DMS79 treated with DMSO at 0.1 percent for 48 hours (cell line): ENCODE measurements around the gene GNPNAT1.

Experiments used
- DNase-seq: peaks from one replicate; lab custom pipeline; 2025; lab: John Stamatoyannopoulos, UW

GNPNAT1 gene

DNA sequence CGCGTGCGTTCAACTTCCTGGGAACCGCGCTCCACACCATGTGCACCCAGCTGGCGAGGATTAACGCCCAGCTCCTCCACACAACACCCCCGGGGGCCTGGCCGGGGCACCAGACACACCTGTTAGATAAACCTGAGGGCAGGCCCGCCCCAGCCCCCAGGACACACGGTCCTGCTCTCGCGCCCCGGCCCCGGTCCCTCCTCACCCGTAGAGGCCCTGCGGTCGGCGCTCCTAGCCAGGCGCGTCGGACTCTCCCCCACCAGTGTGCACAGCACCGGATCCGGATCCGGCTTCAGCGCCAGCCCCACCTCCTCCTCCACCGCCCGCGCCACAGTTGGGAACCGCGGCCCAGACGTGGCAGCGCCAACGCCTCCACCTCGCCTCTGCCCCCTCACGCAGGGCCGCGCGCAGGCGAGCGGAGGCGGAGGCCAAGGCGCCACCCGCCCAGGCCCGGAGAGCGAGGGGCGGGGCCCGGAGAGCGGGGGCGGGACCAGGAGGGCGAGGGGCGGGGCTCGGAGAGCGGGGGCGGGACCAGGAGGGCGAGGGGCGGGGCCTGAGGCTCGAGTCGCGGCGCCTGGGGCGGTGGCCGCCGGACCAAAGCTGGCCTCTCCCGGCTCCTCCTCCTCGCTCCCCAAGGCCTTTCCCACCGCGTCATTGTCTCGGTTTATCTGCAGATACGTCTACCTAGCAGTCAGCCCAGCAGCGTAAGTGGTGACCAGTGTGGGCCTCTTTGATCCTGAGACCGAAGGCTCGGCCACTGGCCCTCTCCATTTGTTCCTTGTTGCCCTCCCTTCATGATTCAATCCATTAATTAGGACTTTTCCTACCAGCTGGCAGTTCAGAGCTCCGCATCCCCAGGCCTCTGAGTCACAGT is at the start of gene GNPNAT1:
Gene GNPNAT1 (minus strand): TSS at position 385 of the 874 bp plus-strand sequence. CDS start 6,957 bp downstream, outside the sequence.
- DNase-seq: peak; percentile 69

DNA sequence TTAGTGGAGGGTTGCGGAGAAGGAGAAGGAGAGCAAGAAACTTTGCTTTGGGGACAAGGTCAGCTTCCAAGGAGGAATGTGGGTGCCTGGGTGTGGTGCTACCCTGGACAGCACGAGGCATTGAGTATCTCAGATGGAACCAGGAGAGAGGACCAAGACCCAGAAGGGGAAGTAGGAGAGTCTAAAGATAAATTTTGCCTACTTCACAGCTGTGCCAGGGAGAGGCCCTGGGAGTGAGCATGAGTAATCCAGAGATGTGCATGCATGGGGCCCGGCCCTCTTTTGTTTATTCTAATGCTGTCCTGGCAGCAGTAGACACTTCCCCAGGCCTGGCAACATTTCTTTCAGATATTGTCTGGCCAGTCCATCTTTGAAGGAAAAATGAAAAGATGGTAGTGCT is 49.5 kb upstream of the GNPNAT1 start:
- no peak for DNase-seq

DNA sequence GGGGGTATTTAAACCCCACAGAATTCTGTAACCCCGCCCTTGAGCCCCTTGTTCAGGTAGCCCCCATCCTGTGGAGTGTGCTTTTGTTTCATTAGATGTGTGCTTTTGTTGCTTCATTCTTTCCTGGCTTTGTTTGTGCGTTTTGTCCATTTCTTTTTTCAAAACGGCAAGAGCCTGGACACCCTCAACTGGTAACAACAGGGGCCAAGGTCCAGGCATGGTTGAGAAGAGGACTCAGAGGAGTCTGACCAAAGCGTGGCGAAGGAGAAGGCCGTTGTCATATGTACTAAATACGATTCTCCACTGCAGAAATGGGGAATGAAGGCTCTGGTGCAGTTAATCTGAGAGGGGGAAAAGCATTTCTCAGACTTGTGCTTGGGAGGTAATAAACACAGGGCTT is 46.0 kb upstream of the GNPNAT1 start:
- DNase-seq: no peak

DNA sequence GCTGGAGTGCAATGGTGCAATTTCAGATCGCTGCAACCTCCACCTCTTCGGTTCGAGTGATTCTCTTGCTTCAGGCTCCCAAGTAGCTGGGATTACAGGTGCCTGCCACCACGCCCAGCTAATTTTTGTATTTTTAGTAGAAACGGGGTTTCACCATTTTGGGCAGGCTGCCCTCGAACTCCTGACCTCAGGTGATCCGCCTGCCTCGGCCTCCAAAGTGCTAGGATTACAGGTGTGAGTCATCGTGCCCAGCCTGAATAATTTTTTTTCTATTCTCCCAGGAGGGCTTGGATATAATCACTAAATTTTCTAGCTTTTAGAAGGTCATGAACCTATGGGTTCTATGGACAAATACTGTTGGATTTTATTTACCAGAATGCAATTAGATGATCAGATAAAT is 44.7 kb upstream of the GNPNAT1 start:
- DNase-seq: no peak

DNA sequence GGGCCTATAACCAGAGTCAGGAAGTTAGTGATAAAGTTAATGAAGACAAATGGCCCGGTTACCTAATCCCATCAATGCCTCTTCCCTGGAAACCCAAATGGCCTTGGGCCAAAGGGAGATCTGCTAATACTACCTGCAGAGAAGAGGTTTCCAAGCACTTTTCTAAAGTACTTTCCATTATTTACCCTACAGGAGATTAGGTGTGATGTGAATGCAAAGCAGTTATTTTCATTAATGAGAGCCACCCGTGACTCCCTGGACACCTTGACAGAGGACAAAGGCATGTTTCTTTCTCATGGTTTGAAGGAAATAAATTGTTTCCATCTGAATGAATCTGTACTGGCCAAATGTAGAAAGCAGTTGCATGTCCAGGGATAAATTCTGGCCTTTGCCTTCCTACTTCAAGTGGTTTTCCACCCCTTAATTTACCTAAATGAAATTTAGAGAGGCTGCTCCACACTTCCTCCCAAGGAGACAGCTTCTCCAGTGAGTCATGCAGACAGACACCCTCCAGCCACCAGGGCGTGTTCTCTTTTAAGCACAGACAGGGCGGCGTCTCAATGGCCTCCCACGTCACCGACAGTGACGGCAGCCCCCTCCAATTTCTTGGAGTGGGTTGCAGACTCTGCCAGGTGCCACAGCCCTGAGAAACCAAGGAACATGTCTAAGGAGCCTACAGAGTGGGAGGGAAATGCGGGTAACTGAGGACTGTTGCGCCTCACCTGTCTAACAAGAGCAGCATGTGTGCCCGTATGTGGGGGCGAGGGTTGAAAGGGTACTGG is 43.9 kb upstream of the GNPNAT1 start:
- DNase-seq: peak; percentile 95

DNA sequence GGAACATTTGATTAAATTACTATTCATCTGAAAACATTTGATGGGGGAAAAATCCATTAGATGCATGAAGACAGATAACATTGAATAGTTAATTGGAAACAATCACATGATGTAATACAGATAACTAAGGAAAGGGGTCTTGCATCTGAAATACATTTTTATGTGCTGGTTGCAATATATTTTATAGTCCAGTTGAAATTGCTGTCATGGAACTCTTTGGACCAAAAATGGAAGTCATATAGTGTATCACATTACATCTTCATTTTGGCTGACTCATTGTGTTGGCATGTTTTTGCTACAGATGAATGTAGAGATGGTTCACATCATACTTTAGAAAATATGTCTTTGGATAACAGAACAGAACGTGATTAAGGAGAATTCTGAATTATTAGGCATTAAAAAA is 43.0 kb upstream of the GNPNAT1 start:
- DNase-seq: peak; percentile 41

DNA sequence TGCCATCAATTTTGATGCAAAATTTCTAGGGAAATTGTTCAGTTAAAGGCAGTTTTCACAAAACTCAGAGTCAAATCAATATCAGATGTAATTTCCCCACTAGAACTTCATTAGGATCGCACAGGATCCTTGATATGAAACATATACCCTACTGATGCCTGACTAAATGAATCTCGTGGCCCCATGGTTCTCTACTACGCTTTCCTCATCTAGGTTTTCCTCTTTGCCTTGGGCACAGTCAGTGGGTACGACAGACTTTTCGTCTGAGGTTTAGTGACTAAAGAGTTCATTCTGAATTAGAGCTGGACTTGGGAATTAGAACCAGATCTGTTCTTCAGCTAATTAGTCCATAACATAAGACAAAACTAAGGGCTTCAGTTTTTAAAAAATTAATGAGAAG is 42.5 kb upstream of the GNPNAT1 start:
- DNase-seq: no peak

DNA sequence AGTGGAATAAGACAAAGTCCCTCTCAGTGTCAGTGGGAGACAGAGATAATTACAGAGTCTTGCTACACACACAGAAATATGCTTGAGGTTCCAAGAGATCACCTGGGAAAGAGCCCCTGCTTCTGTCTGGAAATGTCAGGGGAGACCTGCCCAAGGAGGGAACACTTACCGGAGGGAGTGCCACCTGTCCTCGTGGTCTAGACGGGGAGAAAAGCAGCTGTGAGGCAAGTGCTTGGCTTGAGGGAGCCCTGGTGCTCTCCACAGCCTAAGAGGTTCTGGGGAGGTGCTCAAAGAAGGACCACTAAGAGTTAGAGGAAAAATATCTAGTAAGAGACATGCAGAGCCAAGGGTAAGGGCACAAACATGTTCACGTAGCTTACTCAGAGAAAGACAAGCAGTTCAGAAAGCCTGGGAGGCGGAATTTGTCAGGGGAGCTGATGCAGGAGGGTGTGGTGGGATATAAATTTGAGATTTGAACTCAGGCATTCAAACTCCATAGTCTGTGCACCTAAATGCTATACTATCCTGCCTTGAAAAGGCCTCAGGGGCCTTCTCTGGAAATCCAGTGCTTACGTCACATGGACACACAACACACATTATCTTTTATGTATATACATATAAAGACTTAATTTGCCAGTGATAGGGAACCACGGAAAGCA is 38.2 kb upstream of the GNPNAT1 start:
- DNase-seq: peak; percentile 97

DNA sequence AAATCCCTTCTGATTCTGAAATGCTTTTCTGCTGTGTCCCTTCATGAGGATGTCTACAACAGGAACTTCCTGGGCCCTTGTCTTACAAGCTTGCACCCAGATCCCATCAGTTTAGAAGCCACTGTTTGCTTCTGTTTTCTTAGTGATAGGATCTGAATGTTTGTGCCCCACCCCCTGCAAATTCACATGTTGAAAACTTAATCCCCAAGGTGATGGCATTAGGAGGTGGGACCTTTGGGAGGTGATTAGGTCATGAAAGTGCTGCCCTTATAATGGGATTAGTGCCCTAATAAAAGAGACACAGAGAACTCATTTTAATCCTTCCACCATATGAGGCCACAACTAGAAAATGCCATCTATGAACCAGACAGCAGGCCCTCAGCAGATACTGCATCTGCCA is 36.0 kb upstream of the GNPNAT1 start:
- no peak for DNase-seq

DNA sequence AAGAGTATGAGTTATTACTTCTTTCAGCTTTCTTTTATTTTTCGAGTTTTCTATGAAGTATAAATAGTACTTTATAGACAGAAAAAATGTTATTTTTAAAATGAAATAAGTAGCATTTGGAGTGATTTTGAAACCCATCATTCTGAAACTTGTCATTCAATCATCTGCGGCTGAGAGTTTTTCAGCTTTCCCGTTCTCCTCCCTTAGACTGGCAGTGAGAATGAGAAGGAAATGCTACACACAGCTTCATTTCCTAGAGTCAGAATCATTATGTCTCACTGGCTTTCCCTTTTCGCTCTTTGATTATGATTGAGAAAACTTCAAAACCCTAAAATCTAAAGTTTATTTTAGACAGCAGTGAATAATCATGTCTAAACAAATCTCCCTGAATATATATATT is 33.7 kb upstream of the GNPNAT1 start:
- DNase-seq: no peak

DNA sequence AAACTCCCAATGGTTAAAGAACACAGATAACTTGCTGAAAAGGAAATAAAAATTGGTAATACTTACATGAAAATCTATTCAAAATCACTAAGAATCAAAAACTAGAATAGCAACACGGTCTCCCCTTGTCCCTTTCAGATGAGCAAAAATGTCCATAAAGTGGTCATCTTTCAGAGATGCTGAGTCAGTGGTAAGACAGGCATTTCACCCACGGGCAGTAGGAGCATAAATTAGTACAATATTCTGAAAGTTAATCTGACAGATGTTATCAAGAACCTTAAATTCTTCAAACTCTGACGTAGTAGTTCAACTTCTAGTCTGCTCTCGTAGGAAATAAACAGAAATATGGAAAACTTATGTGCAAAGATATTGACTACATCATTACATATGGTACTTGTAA is 33.1 kb upstream of the GNPNAT1 start:
- DNase-seq: no peak

DNA sequence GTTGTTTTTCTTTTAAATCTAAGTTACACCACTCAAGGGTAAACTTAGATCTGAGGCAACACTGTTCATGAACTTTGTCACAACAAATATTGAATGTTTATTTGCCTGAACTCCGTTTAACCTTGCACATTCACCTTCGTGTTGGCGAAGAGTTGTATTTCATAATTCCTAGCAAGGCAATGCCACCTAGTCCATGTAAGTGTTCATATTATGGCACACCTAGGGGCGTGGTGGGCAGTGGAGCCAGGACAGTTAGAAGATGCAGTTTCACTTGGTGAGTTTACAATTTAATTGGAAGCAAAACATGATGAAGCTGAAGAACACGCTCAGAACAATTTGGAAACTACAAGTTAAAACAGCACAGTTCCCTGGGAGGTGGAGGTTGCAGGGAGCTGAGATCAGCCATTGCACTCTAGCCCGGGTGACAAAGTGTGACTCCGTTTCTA is 30.4 kb upstream of the GNPNAT1 start:
- no peak for DNase-seq

DNA sequence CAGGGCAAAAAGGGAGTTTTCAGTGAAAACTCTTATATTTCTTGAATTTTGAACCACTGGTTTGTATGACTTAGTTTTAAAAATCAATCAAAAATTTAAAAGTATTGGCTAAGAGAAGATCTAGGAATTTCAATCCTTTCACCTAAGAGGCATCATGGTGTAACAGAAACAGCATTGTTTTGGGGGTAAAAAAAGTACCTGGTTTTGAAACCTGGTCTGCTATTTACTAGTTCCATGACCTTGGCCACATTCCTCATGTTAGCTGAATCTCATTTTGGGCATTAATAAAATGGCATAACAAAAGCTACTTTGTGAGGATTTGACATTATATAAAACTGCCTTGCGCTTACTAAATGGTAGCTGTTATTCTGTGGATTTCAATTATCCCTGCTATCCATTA is 16.7 kb upstream of the GNPNAT1 start:
- DNase-seq: no peak

DNA sequence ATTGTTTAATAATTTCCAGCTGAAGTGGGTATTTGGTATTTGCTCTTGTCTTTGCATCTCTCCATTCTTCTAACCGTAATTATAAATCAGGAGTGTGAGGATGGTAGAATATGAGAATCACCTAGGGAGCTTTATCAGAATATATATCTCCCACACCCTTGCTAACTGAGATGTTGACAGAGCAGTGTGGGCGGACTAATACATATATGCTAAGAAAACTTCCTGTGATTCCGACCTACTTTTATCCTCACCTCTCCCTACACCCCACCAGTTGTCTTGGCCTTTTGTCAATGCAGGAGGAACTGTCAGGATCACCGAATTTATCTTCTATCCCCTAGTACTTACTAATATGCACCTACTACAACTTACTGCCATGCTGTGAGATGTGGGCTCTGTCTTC is 14.7 kb upstream of the GNPNAT1 start:
- DNase-seq: no peak

DNA sequence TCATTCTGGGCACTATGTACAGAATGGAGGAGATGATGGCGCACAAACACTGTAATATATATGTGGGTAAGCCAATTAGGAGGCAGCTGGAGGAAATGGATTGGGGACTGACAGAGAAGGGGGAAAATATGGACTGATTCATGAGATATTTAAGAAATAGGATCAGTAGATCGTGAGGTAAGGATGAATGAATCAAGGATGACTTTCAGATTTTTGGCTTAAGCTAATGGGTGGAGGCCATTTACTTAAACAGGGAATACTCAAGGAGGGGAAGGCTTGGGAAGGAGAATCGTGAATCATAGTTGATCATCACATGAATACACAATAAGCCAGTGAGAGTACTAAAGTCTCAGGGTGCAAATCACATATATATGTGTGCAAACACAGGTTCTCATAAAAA is 11.2 kb upstream of the GNPNAT1 start:
- DNase-seq: no peak

DNA sequence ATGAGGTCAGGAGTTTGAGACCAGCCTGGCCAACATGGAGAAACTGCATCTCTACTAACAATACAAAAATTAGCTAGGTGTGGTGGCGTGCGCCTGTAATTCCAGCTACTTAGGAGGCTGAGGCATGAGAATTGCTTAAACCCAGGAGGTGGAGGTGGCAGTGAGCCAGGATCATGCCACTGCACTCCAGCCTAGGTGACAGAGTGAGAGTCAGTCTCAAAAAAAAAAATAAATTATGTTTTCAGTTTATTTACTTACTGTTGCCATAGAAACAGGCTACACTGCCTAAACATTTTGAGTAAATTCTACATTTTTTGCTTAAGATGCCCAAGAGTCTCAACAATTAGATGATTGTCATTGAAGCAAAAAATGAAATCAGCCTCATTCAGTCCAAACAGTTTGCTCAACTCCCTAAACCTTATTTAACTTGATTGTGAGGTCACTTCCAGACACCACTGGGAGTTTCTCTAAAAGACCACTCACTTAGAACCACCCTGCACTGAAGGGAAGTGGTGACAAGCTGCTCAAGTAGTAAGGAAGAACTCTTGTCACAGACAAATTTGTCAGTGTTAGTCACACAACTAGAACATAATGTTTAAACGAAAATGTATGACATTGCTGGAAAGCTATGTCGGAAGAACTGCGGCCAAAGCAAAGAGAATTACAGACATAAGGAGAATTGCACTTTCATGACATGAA is 9.8 kb upstream of the GNPNAT1 start:
- no peak for DNase-seq

DNA sequence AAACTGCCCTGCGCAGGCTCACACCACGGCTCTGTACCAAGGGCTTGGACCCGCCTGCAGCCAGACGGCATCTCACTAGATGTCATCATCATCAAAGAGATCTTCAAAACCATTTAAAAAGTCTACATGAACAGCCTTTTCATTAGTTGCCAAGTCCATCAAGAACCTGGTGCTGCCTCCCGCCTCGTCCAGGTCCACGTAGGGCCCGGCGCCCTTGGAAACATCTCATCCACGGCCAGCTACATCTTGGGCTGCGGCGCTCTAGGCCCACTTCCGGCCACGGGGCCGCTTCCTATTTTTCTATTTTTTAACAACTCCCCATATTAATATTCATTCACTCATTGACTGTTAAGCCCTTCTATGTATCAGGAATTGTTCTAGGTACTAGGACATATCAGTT is 7.4 kb upstream of the GNPNAT1 start:
- no peak for DNase-seq

DNA sequence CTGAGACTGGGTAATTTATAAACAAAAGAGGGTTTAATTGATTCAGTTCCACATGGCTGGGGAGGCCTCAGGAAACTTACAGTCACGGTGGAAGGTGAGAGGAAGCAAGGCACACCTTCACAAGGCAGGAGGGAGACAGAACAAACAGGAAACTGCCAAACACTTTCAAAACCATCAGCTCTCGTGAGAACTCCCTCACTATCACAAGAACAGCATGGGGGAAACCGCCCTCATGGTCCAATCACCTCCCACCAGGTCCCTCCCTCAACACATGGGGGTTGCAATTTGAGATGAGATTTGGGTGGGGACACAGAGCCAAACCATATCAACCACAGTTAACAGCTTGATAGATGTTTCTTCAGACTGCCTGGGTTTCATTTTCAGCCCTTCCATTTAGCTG is 6.2 kb upstream of the GNPNAT1 start:
- DNase-seq: no peak

DNA sequence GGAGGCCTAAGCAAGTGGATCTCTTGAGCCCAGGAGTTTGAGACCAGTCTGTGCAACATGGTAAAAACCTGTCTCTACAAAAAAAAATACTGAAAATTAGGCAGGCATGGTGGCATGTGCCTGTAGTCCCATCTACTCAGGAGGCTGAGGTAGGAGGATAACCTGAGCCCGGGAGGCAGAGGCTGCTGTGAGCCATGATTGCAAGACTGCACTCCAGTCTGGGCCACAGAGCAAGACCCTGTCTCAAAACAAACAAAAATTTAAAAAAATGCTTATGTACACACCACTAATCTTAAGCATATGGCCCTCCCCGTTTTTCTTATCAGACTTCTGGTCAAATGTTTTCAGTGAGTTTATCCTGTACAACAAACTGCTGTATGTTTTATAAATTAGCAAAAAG is 1.7 kb upstream of the GNPNAT1 start:
- no peak for DNase-seq

DNA sequence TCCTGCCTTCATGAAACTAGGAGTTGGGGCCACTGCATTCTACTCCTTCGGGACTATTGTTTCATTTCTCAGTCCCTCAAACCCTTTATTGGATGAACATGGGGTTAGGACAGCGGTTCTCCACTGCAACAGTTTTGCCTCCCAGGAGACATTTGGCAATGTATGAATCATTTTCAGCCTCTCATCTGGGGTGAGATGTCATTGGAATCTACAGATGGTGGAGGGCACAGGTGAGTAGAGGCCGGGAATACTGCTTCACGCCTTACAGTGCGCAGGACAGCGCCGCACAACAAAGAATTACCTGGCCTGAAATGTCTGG is 649 bp upstream of the GNPNAT1 start:
- no peak for DNase-seq

DNA sequence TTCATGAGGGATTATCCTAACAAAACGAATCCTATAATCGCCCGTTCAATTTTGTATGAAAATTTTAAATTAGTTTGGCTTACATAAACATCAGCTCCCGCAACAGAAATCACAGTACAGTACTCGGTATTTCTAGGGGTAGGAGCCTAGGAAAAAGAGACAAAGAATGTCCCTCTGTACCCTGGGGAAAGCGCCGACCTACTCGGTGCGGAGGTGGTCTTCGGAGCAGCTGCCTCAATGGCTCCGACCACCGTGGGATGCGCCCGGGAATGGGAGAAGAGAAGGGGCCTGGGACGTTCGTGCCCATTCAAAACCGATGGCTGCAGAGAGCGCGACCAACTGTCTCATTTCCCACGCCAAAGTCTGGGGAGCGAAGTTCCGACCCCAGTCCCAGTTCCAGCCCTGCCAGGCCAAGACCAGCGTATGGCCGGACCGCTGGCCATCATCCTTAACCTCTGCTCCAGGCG is 618 bp downstream of the GNPNAT1 start:
- DNase-seq: peak; percentile 56
